Measurements from ENCODE around the gene EPSTI1. TPM values are rescaled to one million over a fixed set of nuclear protein-coding genes. Genes with fewer than 3 reads are reported as not detected.
"Not testable (repeated sequence)": the region's sequence is repeated elsewhere in the genome, so short reads cannot be mapped to it uniquely, and the experiment has no call there.

The EPSTI1 gene, protein sequence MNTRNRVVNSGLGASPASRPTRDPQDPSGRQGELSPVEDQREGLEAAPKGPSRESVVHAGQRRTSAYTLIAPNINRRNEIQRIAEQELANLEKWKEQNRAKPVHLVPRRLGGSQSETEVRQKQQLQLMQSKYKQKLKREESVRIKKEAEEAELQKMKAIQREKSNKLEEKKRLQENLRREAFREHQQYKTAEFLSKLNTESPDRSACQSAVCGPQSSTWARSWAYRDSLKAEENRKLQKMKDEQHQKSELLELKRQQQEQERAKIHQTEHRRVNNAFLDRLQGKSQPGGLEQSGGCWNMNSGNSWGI
- total RNA-seq (2021; ENCODE audit: unreplicated experiment) (0.69 TPM), Bru-seq, nascent RNA (percentile 29 among the genes with signal in this experiment), BruChase-seq, experiment 1, labeled RNA remaining after a 2-hour chase (percentile 27 among the genes with signal in this experiment), BruChase-seq, experiment 2, labeled RNA remaining after a 6-hour chase (percentile 25 among the genes with signal in this experiment)
- not detected for polyA plus RNA-seq (2012; ENCODE audit: insufficient read length)
- long read RNA-seq, partial matches to known transcripts, result 1 of 1 reads
- long read RNA-seq, other reads (novel, unspliced or antisense), result 0 of 1 reads

DNA sequence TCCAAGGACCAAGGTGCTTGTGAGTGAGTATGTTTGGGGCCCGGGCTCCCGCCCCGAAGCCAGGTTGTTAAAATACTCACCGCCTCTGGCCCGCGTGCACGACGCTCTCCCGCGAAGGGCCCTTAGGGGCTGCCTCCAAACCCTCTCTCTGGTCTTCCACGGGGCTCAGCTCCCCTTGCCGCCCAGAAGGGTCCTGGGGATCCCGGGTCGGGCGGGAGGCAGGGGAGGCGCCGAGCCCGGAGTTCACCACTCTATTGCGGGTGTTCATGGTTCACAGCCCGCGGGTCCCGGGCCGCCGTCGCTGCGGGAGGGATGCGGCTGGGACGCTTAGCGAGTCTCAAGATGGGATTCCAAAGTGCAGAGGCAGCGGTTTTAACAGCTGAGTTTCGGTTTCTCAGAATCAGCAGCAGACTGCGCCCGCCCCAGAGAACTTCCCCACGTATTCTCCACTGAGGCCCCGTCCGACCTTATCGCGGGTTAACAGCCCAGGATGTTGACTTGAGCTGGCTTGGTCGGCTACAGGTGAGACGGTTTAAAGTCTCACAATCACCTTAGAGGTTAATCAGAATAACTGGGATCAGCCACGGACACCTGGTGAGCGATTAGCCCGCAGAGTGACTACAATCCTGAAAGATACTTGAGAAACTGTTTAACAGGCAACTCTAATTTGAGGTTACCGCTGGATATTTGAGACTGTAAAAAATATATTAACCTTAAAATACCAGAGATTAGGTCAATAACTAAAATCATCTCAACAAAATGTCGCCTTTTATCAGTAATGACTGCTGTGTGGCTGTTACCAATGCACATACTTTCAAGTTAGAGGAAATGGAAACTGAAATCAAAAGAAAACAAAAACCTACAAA is at the start of gene EPSTI1:
EPSTI1 (minus strand) TSS at position 344 of the 866 bp plus-strand sequence; CDS start at position 268, 76 bp downstream.
- peak within 1 kb of the TSS; percentile 46 to 49 for H3K4me3 ChIP-seq (ENCODE audit: low read depth in 2 of 2, low read length in 2 of 2)
- TF ChIP-seq POLR2AphosphoS5 (IDR thresholded peaks at IDR 0.05; ENCODE audit: low read depth, low read length), result no peak
- TF ChIP-seq, protein P1, sequence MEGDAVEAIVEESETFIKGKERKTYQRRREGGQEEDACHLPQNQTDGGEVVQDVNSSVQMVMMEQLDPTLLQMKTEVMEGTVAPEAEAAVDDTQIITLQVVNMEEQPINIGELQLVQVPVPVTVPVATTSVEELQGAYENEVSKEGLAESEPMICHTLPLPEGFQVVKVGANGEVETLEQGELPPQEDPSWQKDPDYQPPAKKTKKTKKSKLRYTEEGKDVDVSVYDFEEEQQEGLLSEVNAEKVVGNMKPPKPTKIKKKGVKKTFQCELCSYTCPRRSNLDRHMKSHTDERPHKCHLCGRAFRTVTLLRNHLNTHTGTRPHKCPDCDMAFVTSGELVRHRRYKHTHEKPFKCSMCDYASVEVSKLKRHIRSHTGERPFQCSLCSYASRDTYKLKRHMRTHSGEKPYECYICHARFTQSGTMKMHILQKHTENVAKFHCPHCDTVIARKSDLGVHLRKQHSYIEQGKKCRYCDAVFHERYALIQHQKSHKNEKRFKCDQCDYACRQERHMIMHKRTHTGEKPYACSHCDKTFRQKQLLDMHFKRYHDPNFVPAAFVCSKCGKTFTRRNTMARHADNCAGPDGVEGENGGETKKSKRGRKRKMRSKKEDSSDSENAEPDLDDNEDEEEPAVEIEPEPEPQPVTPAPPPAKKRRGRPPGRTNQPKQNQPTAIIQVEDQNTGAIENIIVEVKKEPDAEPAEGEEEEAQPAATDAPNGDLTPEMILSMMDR (IDR thresholded peaks at IDR 0.05), result no peak
- DNase-seq (ENCODE audit: low read depth, low spot score), result no peak
- no peaks in the 10 kb centered on the region for H3K9me3 ChIP-seq (ENCODE audit: control insufficient read depth, insufficient read depth, low read depth, low read length)
- in situ Hi-C loops (cut with HindIII; ENCODE audit: low pct_unique_long_range_greater_than_20kb, low sequenced_read_pairs) (no loop called here), intact Hi-C loops (cut with micrococcal nuclease; ENCODE audit: unreplicated experiment) (no loop called here)
- H3K36me3 ChIP-seq (ENCODE audit: control insufficient read depth, insufficient read depth, low read length), result no peaks in the 10 kb centered on the region
- ATAC-seq, result peak; percentile 82
- BruUV-seq (replicated peaks), result no TSS peak
- no peaks in the 10 kb centered on the region for H3K27me3 ChIP-seq (ENCODE audit: control insufficient read depth, insufficient read depth, low read length)
- ChIA-PET CTCF (interaction anchor here (0.6 kb wide), 1 partner anchor 30 kb away, joined by 3 read pairs; no protein-coding TSS in a partner anchor), POLR2A (no interaction called here)
- peak within 1 kb of the TSS; percentile 17; the same call in 1 of the 2 replicates for H3K27ac ChIP-seq (ENCODE audit: low read length)
- H3K4me1 ChIP-seq (ENCODE audit: control insufficient read depth, insufficient read depth, low read length), result no peaks in the 10 kb centered on the region

DNA sequence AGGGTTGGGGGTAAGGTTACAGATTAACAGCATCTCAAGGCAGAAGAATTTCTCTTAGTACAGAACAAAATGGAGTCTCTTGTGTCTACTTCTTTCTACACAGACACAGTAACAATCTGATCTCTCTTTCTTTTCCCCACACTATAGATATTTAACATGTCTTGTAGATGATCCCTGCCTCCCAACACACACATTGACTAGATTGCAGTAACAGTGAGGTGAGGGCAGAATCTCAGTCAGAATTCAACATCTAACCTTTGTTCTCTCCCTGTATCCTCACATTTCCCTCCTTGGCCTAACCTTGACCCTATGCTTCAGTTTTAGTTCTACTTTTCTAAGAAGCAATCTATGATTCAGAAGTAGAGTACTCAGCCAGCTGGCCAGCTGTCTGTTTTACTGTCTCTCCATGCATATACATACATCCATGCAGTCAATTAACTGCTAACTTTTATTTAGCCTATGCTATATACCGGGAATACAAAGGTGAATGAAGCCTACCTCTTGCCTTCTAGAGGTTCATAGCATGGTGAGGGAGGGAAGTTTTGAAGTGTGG is 49.4 kb upstream of the EPSTI1 start:
- intact Hi-C loops (cut with micrococcal nuclease; ENCODE audit: unreplicated experiment), result no loop called here
- Histone ChIP-seq H3K36me3 (ENCODE audit: control insufficient read depth, insufficient read depth, low read length) (no peaks in the 10 kb centered on the region), H3K27me3 (ENCODE audit: control insufficient read depth, insufficient read depth, low read length) (no peaks in the 10 kb centered on the region), H3K9me3 (ENCODE audit: control insufficient read depth, insufficient read depth, low read depth, low read length) (no peaks in the 10 kb centered on the region), H3K27ac (ENCODE audit: low read length) (no peak overlapping the region), H3K4me1 (ENCODE audit: control insufficient read depth, insufficient read depth, low read length) (no peaks in the 10 kb centered on the region), H3K4me3 (ENCODE audit: low read depth in 2 of 2, low read length in 2 of 2) (no peak overlapping the region)
- ChIA-PET POLR2A (no interaction called here), CTCF (no interaction called here)
- BruUV-seq (replicated peaks), result no TSS peak
- in situ Hi-C loops (cut with HindIII; ENCODE audit: low pct_unique_long_range_greater_than_20kb, low sequenced_read_pairs), result no loop called here
- DNase-seq (ENCODE audit: low read depth, low spot score) (no peak), ATAC-seq (no peak)
- TF ChIP-seq, protein P2, sequence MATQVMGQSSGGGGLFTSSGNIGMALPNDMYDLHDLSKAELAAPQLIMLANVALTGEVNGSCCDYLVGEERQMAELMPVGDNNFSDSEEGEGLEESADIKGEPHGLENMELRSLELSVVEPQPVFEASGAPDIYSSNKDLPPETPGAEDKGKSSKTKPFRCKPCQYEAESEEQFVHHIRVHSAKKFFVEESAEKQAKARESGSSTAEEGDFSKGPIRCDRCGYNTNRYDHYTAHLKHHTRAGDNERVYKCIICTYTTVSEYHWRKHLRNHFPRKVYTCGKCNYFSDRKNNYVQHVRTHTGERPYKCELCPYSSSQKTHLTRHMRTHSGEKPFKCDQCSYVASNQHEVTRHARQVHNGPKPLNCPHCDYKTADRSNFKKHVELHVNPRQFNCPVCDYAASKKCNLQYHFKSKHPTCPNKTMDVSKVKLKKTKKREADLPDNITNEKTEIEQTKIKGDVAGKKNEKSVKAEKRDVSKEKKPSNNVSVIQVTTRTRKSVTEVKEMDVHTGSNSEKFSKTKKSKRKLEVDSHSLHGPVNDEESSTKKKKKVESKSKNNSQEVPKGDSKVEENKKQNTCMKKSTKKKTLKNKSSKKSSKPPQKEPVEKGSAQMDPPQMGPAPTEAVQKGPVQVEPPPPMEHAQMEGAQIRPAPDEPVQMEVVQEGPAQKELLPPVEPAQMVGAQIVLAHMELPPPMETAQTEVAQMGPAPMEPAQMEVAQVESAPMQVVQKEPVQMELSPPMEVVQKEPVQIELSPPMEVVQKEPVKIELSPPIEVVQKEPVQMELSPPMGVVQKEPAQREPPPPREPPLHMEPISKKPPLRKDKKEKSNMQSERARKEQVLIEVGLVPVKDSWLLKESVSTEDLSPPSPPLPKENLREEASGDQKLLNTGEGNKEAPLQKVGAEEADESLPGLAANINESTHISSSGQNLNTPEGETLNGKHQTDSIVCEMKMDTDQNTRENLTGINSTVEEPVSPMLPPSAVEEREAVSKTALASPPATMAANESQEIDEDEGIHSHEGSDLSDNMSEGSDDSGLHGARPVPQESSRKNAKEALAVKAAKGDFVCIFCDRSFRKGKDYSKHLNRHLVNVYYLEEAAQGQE (IDR thresholded peaks at IDR 0.05; ENCODE audit: insufficient read depth in 1 of 2, low read depth in 2 of 2, low read length in 1 of 2), result no peak
- TF ChIP-seq TCF7L2 (IDR thresholded peaks at IDR 0.05; ENCODE audit: low read depth, low read length) (no peak), POLR2AphosphoS5 (IDR thresholded peaks at IDR 0.05; ENCODE audit: low read depth, low read length) (no peak), SIN3A (IDR thresholded peaks at IDR 0.05; ENCODE audit: borderline replicate concordance, insufficient read depth, low read depth, low read length) (no peak)
- TF ChIP-seq, protein P1 (IDR thresholded peaks at IDR 0.05), result no peak

DNA sequence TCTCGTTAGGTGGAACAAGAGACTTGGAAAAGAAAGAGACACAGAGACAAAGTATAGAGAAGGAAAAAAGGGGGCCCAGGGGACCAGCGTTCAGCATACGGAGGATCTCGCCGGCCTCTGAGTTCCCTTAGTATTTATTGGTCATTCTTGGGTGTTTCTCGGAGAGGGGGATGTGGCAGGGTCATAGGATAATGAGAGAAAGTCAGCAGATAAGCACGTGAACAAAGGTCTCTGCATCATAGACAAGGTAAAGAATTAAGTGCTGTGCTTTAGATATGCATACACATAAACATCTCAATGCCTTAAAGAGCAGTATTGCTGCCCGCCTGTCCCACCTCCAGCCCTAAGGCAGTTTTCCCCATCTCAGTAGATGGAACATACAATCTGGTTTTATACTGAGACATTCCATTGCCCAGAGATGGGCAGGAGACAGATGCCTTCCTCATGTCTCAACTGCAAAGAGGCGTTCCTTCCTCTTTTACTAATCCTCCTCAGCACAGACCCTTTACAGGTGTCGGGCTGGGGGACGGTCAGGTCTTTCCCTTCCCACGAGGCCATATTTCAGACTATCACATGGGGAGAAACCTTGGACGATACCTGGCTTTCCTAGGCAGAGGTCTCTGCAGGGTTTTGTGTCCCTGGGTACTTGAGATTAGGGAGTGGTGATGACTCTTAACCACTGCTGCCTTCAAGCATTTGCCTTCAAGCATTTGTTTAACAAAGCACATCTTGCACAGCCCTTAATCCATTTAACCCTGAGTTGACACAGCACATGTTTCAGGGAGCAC is 48.7 kb upstream of the EPSTI1 start:
- BruUV-seq (replicated peaks); H3K27me3 ChIP-seq (ENCODE audit: control insufficient read depth, insufficient read depth, low read length); DNase-seq (ENCODE audit: low read depth, low spot score); H3K9me3 ChIP-seq (ENCODE audit: control insufficient read depth, insufficient read depth, low read depth, low read length); CTCF ChIA-PET; POLR2A ChIA-PET; H3K27ac ChIP-seq (ENCODE audit: low read length); in situ Hi-C loops (cut with HindIII; ENCODE audit: low pct_unique_long_range_greater_than_20kb, low sequenced_read_pairs); H3K4me1 ChIP-seq (ENCODE audit: control insufficient read depth, insufficient read depth, low read length); intact Hi-C loops (cut with micrococcal nuclease; ENCODE audit: unreplicated experiment); H3K36me3 ChIP-seq (ENCODE audit: control insufficient read depth, insufficient read depth, low read length); ATAC-seq; H3K4me3 ChIP-seq (ENCODE audit: low read depth in 2 of 2, low read length in 2 of 2): not testable (repeated sequence)
